PFSK-1 (cell line): ENCODE measurements around the gene DNAI7.

ENCODE experiments used
- FOXP2 ChIP-seq: optimal IDR thresholded peaks from 2 replicates; pipeline ENCODE3; 2011; ENCODE audit warnings: borderline replicate concordance, control low read depth, inconsistent platforms; ENCODE audit not compliant: insufficient read depth; ENCODE audit errors: extremely low read length, extremely low read depth
- POLR2AphosphoS5 ChIP-seq: IDR thresholded peaks from 2 replicates; pipeline ENCODE4 v1.6.1; 2012; ENCODE audit warnings: low read depth, mild to moderate bottlenecking, control low read depth, low read length, moderate library complexity
- SIN3A ChIP-seq: IDR thresholded peaks from 2 replicates; pipeline ENCODE4 v1.6.1; 2012; ENCODE audit warnings: mild to moderate bottlenecking, low read length, moderate library complexity, borderline replicate concordance; ENCODE audit not compliant: insufficient read depth
- TAF1 ChIP-seq: IDR thresholded peaks from 2 replicates; pipeline ENCODE4 v1.6.1; 2012; ENCODE audit warnings: low read length, control low read depth, borderline replicate concordance; ENCODE audit not compliant: insufficient read depth
- TF ChIP-seq, protein P1 (sequence below), 2 experiments: IDR thresholded peaks; 2 replicates each; pipeline versions ENCODE4 v1.6.1 to v1.8.0; 2011 to 2012; ENCODE audit warnings: low read depth in 2 of 2, low read length in 2 of 2, control low read depth in 1 of 2, inconsistent platforms in 1 of 2, mild to moderate bottlenecking in 1 of 2, moderate library complexity in 1 of 2; ENCODE audit not compliant: insufficient read depth in 1 of 2

The DNAI7 gene

DNA sequence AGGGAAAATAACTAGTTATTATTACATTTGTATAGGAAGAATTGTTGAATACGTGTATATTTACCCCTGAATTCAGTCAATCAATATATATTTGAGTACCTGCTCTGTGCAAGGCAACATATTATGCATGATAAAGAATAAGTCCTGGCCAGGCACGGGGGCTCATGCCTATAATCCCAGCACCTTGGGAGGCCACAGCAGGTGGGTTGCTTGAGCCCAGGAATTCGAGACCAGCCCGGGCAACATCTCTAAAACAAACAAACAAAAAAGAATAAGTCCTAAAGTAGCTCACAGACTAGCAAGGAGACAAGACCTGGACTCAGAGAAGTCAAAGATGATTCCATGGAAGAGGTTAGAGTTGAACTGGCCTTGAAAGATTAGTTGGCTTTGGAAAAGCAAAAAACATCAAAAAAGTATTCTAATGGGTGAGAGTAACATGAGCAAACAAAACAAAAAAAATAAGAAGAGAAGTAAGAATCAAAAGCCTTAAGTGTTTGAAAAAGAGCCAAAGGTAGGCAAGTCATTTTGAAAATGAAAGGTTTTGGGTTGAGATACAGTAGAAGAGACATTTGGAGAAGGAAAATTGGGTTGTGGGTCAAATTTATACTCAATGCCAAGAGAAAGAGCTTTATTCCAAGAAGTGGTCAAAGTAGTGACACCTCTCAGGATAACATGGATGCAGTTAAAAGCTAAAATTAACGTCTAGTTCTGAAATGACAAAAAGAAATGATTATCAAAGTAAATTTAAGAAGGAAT, 130.9 kb downstream of the DNAI7 start:
- TF ChIP-seq SIN3A (no peak), FOXP2 (no peak), POLR2AphosphoS5 (no peak), TAF1 (no peak)
- TF ChIP-seq, protein P1, sequence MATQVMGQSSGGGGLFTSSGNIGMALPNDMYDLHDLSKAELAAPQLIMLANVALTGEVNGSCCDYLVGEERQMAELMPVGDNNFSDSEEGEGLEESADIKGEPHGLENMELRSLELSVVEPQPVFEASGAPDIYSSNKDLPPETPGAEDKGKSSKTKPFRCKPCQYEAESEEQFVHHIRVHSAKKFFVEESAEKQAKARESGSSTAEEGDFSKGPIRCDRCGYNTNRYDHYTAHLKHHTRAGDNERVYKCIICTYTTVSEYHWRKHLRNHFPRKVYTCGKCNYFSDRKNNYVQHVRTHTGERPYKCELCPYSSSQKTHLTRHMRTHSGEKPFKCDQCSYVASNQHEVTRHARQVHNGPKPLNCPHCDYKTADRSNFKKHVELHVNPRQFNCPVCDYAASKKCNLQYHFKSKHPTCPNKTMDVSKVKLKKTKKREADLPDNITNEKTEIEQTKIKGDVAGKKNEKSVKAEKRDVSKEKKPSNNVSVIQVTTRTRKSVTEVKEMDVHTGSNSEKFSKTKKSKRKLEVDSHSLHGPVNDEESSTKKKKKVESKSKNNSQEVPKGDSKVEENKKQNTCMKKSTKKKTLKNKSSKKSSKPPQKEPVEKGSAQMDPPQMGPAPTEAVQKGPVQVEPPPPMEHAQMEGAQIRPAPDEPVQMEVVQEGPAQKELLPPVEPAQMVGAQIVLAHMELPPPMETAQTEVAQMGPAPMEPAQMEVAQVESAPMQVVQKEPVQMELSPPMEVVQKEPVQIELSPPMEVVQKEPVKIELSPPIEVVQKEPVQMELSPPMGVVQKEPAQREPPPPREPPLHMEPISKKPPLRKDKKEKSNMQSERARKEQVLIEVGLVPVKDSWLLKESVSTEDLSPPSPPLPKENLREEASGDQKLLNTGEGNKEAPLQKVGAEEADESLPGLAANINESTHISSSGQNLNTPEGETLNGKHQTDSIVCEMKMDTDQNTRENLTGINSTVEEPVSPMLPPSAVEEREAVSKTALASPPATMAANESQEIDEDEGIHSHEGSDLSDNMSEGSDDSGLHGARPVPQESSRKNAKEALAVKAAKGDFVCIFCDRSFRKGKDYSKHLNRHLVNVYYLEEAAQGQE (IDR thresholded peaks at IDR 0.05; ENCODE audit: insufficient read depth in 1 of 2, low read depth in 2 of 2, low read length in 2 of 2): no peak

DNA sequence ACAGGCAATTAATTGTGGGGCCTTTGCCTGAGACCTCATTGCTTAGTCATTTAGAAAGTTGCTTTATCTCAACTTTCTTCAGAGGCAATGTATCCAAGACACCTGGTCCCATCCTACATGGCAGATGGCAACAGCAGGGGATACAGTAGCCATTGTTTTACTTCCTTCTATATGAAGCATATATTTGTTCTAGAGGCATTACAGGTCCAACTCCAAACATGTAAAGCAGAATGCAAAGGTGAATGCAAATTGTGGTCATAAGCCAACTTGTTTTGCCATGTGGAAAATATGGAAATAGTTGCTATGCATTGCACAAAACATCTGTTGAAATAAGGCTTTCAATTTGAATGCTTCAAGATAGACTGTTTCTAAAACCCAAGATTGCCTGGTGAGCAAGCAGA, 136.3 kb downstream of the DNAI7 start:
- TF ChIP-seq SIN3A: no peak
- no peak for TF ChIP-seq FOXP2
- TF ChIP-seq TAF1: no peak
- TF ChIP-seq, protein P1 (IDR thresholded peaks at IDR 0.05; ENCODE audit: insufficient read depth in 1 of 2, low read depth in 2 of 2, low read length in 2 of 2): no peak
- no peak for TF ChIP-seq POLR2AphosphoS5
